NCI-H1694 treated with DMSO at 0.1 percent for 48 hours (cell line): ENCODE results near the gene LRCOL1.

ENCODE experiments used
- DNase-seq: peaks from one replicate; lab custom pipeline; 2025; lab: John Stamatoyannopoulos, UW

LRCOL1 gene

DNA sequence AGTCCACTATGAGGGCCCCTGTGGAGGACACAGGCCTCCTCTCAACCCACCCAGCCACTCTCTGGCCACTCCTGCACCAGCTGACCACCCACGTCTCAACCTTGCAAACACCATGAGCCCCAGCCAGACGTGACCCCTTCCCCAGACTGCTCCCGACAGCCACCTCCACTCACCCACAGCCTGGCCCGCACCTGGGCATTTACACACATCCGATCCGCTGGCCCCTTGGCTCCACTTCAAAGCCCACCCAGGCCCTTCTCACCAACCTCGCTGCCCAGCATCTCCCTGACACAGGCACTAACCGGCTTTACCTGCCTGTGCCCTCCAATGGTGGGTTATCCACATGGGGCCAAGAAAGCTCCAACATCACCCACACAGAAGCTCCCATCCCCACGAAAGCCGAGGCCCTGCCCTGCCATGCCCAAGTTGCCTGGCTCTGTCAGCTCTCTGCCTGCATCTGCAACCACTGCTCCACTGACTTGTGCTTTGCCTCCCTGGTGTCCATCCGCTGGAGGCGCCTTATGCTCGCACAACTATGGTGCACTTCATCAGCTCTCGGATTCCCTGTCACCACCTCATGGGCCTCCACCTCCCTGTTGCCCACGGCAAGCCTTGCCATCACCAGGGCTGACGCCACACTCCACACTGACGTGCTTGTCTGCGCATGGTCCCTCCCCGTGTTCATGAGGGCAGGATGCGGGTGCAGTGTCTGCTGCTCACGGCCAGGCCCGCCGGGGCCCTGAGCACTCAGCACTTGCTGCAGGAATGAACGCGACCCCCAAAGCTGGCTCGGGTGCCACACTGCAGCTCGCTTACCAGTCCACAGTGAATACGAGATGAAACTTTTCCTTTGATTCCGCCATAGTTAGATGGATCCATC is 24.9 kb upstream of the LRCOL1 start:
- DNase-seq: no peak

DNA sequence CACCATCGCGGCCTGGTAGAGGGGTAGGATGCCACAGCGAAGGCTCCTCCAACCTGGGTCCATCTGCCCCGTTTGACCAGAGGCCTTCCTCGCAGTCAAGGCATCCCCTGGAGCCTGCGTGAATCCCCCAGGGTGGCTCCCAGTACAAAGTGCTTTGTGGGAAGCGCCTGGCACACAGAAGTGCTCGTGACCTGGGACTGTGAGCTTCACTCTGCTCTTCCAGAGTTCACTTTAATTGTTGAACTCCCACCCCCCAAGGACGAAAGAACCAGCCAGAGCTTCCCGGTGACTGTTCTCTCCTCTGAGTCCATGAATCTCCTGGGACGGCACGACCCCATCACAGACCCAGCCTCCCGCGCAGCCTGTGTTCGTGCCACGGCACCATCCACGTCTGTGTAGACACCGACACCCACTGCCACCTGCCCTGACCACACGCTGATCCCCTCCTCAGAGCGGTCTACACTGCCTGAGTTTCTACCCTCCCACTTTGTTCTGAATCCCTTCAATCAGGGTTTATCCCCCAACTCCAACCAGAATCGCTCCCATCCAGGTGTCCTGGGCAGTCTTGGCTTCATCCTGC is 24.1 kb upstream of the LRCOL1 start:
- DNase-seq: no peak

DNA sequence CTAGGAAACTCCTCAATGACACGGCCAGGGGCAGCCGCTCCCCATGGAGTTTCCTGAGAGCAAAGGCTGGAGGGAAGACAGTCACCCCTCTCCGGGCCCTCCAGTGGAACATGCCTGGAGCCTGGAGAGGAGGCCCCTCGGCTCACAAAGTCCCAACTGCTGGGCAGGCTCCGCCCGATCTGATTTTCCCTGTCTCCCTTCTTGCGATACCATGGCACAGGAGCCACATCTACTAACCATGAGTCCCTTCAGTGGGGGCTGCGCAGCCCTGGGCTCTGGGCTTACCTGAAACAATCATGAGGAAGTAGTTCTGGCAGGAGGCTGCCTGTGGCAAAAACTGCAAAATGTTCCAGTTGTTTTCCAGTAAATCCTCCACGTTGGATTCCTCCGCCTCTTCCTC is 23.5 kb upstream of the LRCOL1 start:
- no peak for DNase-seq

DNA sequence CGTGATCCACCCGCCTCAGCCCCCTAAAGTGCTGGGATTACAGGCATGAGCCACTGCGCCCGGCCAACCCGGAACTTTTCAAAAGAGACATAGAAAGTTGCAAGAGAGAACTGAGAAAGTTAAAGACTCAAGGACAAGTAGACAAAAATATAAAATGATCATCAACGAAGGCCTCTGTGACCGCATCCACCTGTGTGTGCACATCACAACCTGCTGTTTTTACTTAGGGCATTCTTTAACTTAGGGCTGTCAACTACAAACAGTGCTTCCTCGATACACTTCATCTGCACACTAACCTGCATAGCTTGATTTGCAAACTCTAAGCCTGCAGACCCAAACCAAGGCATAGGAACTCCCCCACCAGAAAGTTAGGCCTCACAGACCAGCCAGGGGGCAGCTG is 23.0 kb upstream of the LRCOL1 start:
- no peak for DNase-seq

- no peak for DNase-seq
Observed at GRCh38 chr12:132632521-132633228, 22.3 kb upstream of the LRCOL1 start.

GRCh38 chr12:132631666-132632065 is 21.3 kb upstream of the LRCOL1 start:
- no peak for DNase-seq

DNA sequence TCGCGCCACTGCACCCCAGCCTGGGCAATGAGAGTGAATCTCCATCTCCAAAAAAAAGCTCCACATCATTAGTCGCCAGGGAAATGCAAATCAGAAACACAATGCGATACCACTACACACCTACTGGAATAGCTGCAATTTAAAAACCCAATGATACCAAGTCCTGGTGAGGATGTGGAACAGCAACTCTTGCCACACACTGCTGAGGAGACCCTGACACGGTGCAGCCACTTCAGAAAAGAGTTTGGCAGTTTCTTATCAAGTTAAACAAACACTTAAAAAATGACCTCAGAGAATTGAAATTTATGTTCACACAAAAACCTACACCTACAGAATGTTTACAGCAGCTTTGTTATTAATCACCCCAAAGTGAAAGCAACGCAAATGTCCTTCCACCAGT is 20.3 kb upstream of the LRCOL1 start:
- DNase-seq: no peak

GRCh38 chr12:132629330-132629729 is 18.9 kb upstream of the LRCOL1 start:
- no peak for DNase-seq

GRCh38 chr12:132625731-132626430 is 15.5 kb upstream of the LRCOL1 start:
- no peak for DNase-seq

GRCh38 chr12:132624910-132625630 is 14.7 kb upstream of the LRCOL1 start:
- DNase-seq: no peak

DNA sequence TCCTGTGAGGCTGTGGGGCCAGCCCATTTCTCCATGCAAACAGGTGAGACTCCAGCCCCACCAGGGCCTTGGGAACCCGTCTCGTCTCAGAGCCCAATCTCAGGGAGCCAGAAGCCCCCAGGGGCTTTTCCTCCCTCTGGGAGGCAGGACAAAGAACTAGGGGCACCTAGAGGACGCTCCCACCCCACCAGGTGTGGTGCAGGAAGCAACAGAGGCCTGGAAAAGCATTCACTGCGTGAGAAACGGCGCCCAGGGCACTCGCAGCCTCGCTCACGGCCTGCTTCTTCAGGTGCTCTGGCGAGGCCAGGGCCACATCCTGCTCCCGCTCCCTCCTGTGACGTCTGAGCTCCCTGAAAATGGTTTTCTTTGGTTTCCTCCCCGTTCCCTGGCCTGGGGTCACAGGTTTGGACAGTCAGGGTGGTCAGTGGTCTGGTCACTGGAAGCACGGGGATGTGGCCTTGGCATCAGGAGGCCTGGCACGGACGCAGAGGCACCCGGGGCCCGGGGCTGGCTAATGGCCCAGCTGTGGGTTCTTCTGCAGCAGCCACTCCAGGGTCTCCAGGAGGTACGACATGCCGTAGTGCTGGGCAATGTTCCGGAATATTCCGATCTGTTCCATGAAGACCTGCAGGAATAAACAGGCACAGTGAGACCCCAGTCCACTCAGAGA is 13.9 kb upstream of the LRCOL1 start:
- no peak for DNase-seq

- no peak for DNase-seq
Observed at GRCh38 chr12:132623072-132623869, 12.9 kb upstream of the LRCOL1 start.

GRCh38 chr12:132622437-132623071 is 12.2 kb upstream of the LRCOL1 start:
- no peak for DNase-seq

DNA sequence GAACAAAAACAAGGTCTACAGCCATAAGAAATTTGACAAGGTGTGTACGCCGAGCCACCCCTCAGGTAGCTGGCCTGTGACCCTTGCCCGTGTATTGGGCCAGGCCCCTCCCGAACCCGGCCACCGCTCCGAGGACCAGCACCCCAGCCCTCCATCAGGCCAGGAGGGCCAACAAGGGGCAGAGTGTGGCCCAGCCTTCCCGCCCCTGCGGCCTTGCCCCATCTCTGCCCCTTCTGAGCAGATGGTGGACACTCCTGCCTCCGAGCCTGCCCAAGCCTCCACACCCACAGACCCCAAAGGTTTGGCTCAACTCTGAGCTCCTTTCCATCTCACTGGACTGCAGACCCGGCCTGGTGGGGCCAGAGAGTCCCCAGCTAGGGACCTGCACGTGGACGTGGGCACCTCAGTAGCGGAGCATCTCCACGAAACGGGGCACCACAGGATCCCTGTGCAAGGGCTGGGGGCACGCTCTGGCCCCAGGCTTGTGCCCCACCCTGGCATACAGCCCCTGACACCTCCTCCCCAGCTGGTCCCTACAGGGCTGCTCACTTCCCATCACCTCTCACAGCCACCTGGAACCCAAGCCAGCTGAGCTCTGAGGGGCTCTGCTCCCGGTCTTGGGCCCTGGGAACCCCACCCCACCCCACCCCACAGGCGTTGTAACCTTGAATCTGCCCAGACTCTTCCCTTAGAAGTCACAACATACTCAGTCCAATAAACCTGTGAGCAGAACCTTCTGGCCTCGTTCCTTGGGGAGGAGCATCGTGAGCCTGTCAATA is 11.5 kb upstream of the LRCOL1 start:
- DNase-seq: no peak

GRCh38 chr12:132620899-132621656 is 10.7 kb upstream of the LRCOL1 start:
- DNase-seq: no peak

- no peak for DNase-seq
Observed at GRCh38 chr12:132620113-132620898, 9.9 kb upstream of the LRCOL1 start.

GRCh38 chr12:132619386-132620112 is 9.2 kb upstream of the LRCOL1 start:
- no peak for DNase-seq
